SHP77 treated with DMSO at 0.1 percent for 48 hours (cell line): ENCODE results near the gene EGR2.
"Not testable (repeated sequence)": the region's sequence is repeated elsewhere in the genome, so short reads cannot be mapped to it uniquely, and the experiment has no call there.

Experiments
- DNase-seq: peaks from one replicate; lab custom pipeline; 2025; lab: John Stamatoyannopoulos, UW

The EGR2 gene

DNA sequence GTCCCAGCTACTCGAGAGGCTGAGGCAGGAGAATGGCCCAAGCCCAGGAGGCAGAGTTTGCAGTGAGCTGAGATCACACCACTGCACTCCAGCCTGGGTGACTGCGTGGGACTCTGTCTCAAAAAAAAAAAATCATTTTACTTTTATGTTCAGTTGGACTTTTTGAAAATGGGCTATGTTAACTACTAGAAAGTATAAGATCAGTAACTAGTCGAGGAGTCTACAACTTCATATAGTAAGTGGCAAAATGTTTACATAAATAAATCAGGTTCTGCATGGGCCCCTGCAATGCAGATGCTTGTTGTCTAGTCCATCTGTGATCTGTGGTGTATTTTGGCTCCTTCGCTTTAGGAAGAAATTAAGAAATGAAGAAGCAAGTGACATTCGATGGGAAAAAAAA is 23.9 kb downstream of the EGR2 start:
- DNase-seq: no peak

DNA sequence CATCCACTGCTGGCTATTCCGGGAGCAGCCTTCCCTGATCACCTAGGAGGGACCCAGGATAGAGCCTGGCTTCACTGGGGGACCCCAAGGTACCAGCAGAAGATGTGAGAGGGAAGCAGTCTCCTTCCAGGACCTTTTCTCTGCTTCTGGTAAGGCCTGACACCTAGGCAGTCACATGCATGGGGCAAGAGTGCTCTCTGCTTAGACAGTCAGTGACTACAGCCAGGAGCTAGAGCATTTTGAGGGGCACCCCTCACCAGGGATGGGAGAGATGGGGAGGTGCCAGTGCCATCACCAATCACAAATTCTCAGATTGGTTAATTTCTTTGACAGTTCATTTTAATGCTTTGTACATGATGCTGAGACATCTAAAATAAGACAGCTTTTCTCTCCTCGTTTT is 25.6 kb downstream of the EGR2 start:
- no peak for DNase-seq

DNA sequence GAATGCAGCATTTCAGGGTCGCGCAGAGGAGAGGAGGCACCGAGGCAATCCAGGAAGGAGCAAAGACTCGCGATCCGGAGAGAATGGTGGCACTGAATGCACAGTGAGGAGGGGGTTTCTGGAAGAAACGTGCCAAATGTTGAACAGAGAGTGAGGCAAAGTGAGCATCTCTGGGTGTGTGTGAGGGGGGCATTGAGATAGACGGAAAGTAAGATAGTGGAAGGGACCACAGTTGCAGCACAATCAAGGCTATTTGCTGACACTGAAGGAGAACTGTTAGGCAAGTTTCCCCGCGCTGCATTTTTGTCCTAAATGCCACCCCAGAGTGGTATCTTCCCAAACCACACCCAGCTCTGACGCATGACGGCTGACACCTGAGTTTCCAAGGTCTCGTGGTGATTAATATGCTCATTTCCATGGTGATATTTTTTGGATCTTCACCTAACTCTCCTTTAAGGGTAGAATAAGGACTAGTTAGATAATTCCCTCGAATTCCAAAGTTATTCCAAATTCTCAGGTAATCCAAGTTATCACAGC is 26.1 kb downstream of the EGR2 start:
- no peak for DNase-seq

DNA sequence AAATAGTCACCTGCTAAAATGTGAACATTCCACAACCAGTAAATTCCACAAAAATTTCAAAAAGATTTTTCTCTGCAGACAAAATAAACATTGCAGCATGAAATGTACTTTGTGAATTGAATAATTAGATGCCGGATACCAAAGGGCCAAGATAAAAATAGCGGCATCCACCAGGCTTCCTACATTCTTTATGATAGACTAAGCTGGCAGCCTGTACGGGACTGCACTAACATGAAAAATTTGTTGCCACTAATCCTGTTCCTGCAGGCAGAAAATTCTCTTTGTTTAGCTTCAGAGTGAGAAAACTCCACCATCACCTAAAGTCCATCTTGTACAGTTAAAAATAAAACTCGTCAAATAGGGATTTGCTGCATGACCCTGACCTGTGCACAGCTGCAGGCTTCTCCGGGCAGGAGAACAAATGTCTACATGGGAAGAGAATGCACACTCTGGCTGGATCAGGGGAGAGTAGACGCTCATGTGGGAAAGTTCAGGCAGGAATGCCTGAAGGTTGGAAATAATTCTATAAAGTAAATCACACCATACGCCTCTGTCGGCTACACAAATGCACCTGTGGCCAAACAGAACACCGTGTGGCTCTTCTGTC is 27.2 kb downstream of the EGR2 start:
- no peak for DNase-seq

DNA sequence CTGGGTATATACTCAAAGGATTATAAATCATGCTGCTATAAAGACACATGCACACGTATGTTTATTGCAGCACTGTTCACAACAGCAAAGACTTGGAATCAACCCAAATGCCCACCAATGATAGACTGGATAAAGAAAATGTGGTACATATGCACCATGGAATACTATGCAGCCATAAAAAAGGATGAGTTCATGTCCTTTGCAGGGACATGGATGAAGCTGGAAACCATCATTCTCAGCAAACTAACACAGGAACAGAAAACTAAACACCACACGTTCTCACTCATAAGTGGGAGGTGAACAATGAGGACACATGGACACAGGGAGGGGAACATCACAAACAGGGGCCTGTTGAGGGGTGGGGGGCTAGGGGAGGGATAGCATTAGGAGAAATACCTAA is 27.9 kb downstream of the EGR2 start:
- not testable (repeated sequence) for DNase-seq

DNA sequence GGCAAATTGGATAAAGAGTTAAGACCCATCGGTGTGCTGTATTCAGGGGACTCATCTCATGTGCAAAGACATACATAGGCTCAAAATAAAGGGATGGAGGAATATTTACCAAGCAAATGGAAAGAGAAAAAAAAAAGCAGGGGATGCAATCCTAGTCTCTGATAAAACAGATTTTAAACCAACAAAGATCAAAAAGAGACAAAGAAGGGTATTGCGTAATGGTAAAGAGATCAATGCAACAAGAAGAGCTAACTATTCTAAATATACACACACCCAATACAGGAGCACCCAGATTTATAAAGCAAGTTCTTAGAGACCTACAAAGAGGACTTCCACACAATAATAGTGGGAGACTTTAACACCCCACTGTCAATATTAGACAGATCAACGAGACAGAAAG is 31.6 kb downstream of the EGR2 start:
- not testable (repeated sequence) for DNase-seq

DNA sequence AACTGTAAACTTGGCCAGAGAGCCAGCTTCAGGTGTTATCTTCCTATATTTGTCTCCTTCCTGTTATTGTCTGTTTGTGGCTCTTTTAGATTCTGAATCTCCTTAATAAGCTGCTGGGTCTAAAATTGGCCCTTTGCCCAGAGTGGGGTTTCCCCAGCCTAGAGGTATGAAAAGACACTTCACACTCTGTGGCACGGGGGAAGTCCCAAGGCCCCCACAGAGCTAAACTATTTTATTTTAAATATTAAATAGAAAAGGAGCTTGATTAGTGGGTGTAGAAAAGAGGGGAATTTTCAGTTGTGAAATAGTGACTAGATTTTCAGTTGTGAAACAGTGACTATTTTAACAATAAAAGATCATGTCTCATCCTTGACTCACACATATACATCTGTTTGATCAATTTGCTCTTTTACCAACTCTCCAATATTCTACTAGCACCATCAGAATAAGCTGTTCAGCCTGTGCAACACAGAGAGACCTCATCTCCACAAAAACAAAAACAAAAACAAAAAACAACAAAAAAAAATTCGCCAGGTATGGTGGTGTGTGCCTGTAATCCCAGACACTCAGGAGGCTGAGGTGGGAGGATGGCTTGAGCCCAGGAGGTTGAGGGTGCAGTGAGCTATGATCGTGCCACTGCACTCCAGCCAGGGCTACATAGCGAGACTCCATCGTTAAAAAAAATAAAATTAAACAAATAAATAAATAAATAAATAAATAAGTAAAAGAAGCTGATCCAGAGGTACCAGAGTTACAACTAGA is 36.5 kb downstream of the EGR2 start:
- DNase-seq: no peak

DNA sequence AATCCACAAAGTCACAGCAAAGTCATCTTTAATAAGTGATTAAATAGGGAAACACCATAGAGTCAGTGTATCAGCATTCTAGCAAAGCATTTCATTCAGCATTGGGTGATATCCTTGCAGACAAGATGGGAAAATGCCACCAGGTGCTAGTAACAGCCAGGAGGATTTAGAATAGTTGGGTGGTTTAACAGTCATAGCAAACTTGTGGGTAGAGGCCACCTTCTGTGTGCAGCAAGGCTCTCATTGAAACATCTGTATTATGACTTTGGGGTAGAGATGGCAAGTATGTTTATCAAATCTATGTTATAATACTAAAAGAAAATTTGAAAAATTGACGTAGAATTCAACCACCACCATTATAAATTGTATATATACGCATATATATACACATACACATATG is 38.0 kb downstream of the EGR2 start:
- no peak for DNase-seq

DNA sequence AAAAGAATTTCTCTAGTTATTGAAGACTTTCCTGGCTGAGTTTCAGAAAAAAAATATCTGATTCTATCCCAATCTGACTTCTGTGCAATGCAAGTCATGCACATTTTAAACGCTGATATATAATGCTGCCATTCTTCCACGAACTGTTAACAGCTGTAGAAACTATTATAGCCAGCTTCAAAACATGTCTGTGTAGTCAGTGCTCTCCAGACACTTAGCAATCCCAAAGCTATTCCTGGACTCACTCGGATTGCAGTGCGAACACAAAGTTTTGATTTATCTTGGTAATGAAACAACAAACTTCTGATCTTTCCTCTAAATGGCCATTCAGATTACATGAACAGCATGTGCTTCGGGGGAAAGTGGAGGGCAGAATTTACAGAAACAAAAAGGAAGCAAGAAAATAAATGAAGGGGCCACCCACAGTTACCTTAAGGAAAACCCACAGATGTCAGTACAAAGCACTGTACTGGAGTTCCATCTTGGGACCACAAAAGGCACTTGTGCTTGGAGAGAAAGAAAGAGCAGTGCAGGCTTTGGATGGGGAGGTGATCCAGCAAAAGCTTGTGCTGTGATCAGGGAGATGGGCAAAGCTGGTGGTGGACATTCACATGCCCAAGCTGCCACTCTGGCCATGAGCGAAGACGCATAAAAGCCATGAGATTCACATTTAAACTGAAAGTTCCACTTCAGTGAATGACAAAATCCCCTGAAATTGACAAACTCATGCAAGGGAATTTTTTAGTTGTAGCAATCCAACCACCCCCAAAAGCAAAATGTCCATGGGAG is 43.8 kb downstream of the EGR2 start:
- DNase-seq: no peak

DNA sequence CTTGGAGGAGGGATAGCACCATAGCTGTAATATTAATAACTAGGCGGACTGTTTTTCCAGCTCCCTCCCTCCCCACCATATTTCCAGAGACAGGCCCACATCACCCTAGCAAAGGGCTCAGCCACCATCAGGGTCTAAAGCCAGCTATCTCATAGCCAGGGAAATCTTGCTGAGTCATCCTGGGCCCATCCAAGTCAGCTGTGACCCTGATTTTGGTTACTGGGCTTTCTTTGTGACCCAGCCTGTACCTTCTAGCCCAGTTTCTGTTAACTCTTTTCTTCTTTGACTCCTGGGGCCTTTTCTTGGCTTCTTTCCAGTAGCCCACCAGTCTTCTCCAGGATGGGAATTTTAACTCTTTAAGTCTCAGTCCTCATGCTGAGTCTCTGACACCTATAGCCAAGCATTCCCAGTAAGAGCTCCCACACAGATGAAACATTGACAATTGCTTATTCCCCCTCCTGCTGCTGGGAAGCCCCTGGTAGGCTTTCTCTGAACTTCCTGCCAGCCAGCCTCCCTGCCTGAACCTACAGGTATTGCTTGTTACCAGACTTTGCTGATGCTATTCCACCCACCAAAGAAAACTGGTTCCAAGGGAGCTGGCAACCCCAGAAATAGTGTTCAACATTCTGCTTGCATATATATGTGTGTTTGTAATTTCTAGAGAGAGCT is 46.5 kb downstream of the EGR2 start:
- no peak for DNase-seq

DNA sequence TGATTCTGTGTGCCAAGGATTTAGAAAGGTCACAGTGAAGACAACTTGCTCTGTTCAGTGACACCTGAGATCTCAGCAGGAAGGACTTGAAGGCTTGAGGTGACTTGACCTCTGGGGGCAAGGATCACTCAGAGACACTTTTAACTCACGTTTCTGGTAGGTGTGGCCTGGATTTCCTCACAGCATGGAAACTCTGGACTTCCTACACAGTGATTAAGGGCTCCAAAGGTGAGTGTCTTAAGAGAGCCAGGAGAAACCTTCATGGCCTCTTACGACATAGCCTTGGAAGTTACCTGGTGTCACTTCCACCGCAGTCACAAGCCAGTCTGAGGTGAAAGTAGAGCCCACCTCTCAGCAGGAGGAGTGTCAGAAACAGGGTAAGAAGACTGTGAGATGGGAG is 49.8 kb downstream of the EGR2 start:
- DNase-seq: no peak

DNA sequence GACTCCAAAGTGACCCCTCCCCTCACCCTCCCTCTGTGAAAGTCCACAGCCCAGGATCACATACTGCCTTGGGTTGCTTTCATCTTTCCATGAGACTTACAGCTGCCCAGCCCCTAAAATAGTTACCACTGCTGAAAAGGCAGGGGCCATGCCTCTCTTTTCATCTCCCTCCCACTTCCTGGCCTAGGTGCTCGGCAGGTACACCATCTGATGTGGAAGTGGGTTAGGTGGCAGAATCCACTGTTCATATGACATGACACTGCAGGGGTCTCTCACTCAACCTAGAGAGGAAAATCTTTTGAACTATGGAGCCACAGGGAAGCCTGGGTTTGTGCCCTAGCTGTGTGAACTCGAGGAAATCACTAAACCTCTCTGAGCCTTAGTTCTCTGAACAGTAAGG is 50.4 kb downstream of the EGR2 start:
- DNase-seq: no peak

DNA sequence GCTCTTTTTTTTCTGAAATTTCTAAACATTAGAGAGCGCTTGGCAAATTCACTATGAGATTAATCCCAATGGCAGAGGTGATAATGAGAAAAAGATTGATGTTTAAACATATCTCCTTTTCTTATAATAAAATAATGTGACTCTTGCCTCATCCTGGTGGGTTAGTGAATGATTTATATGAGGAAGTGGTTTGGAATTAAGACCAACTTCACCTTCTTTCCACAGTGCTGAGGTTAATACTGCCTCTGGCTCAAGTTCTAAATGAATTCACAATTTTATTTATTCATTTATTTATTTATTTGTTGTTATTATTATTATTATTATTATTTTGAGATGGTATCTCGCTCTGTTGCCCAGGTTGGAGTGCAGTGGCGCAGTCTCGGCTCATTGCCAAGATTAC is 52.2 kb downstream of the EGR2 start:
- no peak for DNase-seq

DNA sequence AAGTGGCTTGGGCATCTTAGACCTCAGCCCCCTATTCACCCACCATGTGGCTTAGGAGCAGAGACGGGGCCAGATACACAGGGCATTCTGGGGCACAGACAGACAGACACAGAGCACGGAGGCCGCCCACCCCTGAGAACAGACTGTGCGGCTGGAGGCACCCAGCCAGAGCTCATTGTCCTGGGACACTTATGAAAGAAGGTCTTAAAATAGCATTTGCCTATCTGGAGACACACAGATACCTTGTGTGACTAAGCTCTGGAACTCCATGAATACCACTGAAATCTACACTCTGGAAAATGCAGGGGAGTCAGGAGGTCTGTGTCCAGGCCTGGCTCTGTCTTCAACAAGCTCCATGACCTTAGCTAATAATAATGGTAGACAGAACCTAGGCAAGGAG is 53.0 kb downstream of the EGR2 start:
- DNase-seq: no peak
